GDM1 (cell line): ENCODE measurements around the gene MEIS2.

ENCODE experiments used
- DNase-seq: peaks from one replicate; lab custom pipeline; 2025; lab: John Stamatoyannopoulos, UW

The MEIS2 gene

DNA sequence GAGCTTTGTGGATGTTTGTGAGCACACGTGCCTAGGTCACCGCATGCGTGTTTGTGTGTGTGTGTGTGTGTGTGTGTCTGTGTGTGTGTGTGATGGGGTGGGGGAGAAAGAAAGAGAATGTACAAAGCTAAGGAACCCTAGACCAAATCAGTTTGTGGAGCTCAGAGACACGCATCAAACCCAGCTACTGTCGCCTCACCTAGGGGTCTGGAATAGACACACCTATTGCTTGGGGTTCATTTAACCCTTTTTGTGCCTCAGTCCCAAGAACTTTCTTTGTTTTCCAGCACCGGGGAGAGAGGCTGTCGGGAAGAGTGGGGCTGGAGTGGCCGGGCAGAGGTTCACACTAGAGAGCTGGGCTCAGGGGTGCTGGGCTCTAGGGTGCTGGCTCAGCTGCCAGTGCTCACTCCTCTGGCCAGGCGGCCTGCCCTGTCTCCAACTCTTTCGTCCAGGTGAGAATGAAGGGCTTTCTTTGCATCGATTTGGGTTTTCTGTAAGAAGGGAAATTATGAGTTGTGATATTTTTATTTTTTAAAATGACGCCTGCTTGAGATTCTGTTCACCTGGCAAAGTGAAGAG is 221.6 kb downstream of the MEIS2 start:
- DNase-seq: no peak

GRCh38 chr15:36877796-36878683 is 222.3 kb downstream of the MEIS2 start:
- no peak for DNase-seq

- no peak for DNase-seq
These were observed 223.1 kb downstream of the MEIS2 start for GRCh38 chr15:36877294-36877693.

GRCh38 chr15:36875740-36876334 is 224.5 kb downstream of the MEIS2 start:
- no peak for DNase-seq

DNA sequence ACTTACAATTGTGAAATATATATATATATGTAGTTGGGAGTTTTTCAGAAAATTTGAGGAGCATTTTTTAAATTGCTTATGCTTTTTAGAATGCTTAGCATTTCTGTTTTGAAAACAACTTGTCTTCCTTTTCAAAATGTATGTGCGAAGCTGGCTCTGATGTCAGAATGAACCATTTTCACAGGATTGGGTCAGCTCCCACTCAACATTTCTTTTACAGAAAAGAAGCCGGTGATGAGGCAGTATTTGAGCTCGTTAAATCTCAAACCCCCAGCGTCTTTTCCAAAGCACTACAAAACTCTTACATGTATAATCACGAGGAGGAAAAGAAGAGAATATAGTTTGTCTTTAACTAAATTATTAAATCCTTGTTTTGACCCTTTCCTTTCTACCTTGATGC is 225.4 kb downstream of the MEIS2 start:
- DNase-seq: no peak

DNA sequence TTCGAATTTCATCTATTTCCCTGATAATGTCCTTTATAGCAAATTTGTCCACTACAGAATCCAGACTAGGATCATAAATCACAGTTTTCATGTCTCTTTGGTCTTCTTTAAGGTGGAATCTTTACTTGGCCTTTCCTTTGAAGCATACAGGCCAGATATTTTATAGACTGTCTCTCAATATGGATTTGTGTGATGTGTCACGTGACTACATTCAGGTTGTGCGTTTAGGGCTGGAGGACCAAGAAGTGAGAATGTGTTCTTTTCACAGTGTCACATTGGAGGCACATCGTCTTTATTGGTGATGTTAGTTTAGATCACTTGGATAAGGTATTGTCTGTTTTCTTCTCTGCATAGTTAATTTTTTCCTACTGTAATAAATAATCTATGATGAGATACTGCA is 232.9 kb downstream of the MEIS2 start:
- DNase-seq: no peak

DNA sequence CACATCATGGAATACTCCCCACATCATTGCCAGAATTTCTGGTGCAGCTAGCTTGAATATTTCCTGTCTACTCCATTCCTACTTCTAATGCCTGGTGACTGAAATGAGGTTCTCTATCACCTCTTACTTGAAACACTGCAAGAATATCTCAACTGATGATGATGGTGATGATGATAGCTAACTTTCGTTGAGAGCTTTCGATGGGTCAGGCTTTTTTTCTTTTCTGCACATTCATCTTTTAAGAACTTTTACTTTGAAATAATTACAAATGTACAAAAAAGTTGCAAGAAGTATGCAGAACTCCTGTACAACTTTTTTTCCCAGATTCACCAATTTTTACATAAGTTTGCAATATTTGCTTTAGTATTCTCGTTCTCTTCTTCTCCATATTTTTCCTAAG is 233.5 kb downstream of the MEIS2 start:
- DNase-seq: no peak

- DNase-seq: no peak
These were observed 236.8 kb downstream of the MEIS2 start for GRCh38 chr15:36863570-36863969.

DNA sequence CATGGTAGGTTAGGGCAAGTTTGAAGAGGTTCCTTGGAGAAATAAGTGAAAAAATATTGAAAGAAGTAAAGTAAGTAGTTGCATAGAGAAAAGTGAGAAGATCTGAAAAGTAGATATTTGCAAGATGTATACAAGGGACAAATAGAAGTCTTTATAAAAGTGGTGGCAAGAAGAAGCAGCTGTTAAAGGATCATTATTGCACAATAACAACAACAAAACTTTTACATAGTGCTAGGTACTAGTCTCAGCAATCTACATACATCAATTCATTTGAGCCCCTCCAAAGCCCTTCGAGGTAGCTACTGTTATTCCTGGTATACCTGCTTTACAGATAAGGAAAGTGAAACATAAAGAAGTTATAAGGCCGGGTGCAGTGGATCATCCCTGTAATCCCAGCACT is 239.6 kb downstream of the MEIS2 start:
- no peak for DNase-seq

DNA sequence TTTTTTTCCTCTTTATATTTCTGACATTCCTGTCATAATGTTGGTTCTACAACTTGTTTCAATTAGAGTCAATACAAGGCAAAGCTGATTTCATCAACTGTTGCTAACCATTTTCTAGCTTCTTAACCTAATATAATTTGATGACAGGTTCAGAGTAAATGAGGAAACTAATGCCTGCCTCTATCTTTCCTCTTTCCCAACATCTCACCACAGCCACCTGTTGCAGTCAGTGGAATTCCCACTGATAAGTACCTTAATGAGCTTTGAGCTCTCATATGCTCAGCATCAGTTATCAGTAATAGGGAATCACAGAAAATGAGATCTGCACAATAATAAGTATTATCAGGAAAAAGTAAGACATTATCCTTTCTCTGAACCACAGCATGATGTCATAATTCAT is 241.9 kb downstream of the MEIS2 start:
- DNase-seq: no peak

DNA sequence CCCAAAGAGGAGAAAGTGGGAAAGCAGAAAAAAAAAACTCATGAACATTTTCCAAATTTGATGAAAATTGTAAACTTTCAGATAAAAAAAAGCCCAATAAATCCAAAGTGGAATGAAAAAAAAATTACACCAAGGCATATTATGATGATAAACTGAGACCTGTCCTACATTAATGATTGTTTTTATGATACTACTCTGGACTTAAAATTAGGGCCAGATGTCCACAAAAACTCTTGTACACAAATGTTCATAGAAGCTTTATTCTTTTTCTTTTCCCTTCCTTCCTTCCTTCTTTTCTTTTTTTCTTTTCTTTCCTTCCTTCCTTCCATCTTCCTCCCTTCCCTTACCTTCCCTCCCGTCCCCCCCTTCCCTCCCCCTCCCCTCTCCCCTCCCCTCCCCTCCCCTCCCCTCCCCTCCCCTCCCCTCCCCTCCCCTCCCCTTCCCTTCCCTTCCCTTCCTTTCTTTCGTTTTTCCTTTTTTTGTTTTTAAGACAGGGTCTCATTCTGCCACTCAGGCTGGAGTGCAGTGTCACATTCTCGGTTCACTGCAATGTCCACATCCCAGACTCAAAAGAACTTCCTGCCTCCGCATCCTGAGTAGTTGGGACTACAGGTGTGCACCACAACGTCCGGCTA is 243.9 kb downstream of the MEIS2 start:
- no peak for DNase-seq

DNA sequence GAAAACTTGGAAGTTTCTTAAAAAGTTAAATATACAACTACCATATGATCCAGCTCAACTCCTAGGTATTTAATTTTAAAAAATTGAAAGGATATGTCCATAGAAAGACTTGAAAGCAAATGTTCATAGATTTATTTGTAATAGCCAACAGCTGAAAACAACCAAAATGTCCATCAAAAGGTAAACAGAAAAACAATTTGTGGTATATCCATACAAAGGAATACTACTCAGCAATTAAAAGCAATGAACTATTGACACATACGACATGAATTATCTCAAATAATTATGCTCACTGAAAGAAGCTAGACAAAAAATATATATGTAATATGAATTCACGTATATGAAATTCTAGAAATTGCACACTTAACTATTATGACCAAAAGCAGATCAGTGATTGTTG is 249.5 kb downstream of the MEIS2 start:
- no peak for DNase-seq

DNA sequence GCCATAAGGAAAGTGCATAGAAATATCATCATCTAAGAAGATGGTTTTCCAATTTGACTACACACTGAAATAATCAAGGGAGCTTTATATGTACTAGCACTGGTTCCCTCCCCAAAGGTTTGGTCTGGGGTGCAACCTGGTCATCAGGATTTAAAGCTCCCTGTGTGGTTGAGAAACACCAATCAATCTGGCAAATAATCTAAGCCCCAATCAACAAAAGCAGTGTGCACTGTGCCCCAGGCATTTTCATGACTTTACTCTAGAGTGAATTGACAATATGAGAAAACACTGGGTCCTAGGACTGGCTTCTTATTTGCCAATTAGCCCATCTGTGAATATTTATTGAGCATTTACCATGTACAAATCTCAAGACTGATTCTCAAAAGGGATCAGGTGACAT is 255.1 kb downstream of the MEIS2 start:
- no peak for DNase-seq

DNA sequence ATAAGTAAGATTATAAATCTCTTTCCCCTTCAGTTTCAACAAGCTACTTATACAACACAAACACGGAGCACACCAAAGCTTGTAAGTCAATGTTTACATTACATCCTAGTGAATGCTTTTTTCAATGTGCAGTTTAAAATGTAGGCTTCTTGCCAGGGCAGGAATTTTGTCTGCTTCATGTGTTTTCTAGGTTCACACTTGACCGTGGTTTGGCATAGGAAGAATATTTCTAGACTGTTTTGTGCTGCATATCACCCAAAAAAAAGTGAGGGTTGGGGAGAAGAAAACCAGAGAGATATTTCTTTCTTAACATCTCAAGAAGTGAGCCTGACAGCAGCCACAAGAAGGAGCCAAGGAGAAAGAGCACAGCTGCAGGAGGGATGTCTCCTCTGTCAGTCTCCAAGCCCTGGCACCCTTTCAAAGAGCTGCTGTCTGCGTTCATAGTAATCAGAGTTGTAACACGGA is 255.8 kb downstream of the MEIS2 start:
- DNase-seq: no peak

DNA sequence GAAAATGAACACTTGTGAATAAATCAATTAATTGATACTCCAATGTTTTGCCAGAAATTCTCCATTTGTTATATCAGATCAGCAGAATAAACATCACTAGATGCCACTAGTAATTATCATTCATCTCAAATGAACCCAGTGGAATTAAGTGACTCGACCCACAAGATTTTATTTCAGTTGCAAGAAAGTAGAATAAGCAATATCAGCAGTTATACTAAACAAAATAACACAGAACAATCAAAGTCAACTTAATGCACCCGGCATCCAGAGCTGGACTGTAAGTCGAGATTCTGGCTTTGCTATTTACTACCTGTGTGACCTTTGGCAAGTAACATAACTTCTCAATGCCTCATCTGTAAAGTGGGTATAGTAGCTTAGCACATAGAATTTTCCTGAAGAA is 256.5 kb downstream of the MEIS2 start:
- no peak for DNase-seq

- no peak for DNase-seq
These were observed 259.2 kb downstream of the MEIS2 start for GRCh38 chr15:36841193-36841592.
